Measurements from ENCODE around the gene CARMIL1.

The CARMIL1 gene

DNA sequence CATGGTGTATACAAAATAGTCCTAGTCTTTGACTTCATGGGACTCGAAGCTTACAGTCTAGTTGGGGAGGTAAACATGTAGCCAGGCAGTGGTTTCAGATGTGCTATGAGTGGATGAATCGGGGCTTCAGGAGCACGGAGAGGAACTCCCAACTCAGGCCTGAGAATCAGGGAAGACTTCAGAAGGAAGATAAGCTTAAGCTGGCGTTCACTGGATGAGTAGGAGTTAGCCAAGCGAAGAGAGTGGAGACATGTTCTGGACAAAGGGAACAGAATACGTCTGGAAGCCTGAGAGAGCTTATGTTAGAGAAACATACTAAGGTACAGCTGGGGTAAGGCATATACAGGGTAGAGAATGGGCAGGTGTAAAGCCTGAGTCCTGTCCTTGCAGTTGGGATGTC, 8.8 kb downstream of the CARMIL1 start:
- FAIRE-seq, result no peak

DNA sequence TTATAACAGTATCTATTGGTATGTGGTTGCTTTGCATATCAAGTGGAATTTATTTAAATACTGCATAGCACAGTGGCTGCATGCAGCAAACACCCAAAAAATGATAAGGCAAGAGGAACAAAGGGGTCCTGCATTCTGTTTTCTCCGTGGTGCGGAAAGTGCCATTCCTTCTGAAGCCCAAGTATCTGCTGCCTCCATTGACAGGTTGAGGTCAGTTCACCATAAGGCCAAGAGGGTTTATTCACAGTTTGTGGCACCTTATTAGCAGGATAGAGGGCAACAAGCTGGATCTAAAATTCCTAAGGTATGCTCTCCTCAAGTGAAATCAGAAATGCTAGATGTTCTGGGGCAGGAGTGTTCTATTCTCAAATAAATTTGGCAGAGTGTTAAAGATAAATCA, 9.3 kb downstream of the CARMIL1 start:
- no peak for FAIRE-seq
- TF ChIP-seq, protein P1, sequence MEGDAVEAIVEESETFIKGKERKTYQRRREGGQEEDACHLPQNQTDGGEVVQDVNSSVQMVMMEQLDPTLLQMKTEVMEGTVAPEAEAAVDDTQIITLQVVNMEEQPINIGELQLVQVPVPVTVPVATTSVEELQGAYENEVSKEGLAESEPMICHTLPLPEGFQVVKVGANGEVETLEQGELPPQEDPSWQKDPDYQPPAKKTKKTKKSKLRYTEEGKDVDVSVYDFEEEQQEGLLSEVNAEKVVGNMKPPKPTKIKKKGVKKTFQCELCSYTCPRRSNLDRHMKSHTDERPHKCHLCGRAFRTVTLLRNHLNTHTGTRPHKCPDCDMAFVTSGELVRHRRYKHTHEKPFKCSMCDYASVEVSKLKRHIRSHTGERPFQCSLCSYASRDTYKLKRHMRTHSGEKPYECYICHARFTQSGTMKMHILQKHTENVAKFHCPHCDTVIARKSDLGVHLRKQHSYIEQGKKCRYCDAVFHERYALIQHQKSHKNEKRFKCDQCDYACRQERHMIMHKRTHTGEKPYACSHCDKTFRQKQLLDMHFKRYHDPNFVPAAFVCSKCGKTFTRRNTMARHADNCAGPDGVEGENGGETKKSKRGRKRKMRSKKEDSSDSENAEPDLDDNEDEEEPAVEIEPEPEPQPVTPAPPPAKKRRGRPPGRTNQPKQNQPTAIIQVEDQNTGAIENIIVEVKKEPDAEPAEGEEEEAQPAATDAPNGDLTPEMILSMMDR (IDR thresholded peaks at IDR 0.05; ENCODE audit: insufficient read depth, missing control alignments), result no peak
- no peak for DNase-seq (ENCODE audit: insufficient read length, low spot score)

More for the DNA sequence above, 8.8 kb downstream of the CARMIL1 start:
- DNase-seq (ENCODE audit: insufficient read length, low spot score), result no peak
- TF ChIP-seq, protein P1 (IDR thresholded peaks at IDR 0.05; ENCODE audit: insufficient read depth, missing control alignments), result no peak

DNA sequence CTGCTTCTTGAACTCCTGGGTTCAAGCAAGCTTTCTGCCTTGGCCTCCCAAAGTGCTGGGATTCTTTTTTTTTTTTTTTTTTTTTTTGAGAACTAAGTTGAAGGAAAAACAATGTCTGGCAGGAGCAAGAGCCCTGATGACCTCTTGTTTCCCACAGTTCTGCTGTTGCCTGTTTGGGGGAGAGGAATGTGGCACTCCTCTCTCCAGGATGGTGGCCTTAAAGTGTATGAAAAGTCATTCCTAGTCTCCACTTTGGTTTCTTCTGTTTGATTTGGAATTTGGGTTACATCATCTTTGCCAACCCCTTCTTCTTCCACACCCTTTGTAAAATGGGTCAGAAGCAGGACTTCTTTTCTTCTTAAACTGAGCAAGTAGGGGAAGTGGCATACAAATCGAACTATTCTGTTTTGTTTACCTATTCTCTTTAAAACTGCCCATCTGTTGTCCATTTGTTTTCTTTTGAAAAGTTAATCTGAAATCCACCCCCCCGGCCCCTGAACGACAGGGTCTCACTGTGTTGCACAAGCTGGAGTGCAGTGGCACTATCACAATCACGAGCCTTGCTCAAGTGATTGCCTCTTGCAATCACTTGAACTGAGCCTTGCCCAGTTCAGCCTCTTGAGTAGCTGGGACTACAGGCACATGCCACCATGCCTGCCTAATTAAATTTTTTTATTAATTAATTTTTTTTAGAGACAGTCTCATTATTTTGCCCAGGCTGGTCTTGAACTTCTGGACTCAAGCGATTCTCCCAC, 11.3 kb downstream of the CARMIL1 start:
- TF ChIP-seq, protein P1 (IDR thresholded peaks at IDR 0.05; ENCODE audit: insufficient read depth, missing control alignments), result no peak
- FAIRE-seq, result no peak

DNA sequence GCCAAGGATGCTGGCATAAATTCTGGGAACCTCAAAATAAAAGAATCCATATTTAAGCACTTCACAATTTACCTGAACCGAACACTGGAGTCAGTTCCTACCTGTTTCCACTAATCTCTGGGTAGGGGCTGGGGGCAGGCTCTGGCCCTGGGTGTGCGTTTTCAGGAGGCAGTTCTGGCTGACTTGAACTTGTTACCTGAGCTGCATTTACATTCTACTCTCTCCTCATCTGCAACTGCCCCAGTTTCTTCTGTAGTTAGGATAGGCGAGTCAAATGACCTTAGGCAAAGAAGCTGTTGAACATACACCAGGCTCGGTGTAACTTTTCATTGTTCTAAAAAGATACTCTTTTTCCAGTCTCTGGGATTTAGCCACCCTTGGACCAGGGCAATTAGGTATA, 13.2 kb downstream of the CARMIL1 start:
- DNase-seq (ENCODE audit: insufficient read length, low spot score) (no peak), FAIRE-seq (no peak)
- TF ChIP-seq, protein P1 (IDR thresholded peaks at IDR 0.05; ENCODE audit: insufficient read depth, missing control alignments), result no peak

More for the DNA sequence above, 11.3 kb downstream of the CARMIL1 start:
- DNase-seq (ENCODE audit: insufficient read length, low spot score), result no peak

DNA sequence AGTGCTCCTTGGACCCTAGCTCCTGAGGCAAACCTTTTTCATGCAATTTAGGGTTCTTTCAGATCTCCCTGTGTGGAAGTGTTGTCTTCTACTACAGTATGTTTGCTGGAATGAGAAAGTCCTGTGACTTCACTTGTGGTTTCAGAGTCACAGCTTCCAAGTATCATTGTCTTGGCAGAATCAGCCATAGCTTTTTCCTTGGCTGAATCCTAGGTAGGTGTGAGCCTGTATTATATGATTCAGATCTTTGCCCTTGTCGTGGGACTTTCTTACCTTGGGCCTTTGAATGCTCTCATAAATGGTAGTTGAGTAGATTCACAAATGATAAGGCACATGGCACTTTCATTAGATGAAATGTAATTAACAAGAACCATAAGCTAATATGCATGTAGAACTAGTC, 16.5 kb downstream of the CARMIL1 start:
- FAIRE-seq (no peak), DNase-seq (ENCODE audit: insufficient read length, low spot score) (no peak)
- TF ChIP-seq, protein P1 (IDR thresholded peaks at IDR 0.05; ENCODE audit: insufficient read depth, missing control alignments), result no peak

DNA sequence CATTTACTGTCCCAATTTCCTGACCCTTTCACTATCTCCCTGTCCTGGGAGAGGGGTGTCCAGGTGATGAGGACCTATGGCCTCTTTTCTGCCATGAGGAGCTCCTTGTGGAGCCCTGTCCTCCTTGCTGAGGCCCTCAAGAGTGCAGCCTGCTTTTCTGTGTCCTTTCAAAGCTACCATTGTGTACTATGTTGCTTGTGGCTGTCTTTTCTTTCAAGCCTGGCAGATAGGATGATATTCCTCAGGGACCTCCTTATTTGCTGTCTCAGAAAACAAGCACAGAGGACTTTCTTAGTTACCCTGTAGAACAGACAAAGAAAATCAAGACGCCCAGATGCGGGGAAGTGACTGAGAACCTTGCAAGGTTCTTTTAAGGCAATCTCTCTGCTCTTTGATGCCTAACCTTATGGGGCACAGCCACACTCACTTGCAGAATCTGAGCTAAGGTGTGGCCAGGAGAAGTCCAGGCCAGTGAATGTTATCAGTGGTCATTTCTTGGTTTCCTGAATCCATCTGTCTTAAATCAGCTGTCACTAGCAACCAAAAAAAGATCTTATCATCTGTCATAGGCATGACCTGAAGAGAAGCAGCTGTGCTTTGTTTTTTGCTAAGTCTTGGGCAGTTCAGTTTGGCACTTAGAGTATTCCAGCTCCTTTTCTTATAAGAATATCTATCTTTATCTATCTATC, 17.2 kb downstream of the CARMIL1 start:
- DNase-seq (ENCODE audit: insufficient read length, low spot score), result no peak
- TF ChIP-seq, protein P1 (IDR thresholded peaks at IDR 0.05; ENCODE audit: insufficient read depth, missing control alignments), result no peak
- FAIRE-seq, result no peak

DNA sequence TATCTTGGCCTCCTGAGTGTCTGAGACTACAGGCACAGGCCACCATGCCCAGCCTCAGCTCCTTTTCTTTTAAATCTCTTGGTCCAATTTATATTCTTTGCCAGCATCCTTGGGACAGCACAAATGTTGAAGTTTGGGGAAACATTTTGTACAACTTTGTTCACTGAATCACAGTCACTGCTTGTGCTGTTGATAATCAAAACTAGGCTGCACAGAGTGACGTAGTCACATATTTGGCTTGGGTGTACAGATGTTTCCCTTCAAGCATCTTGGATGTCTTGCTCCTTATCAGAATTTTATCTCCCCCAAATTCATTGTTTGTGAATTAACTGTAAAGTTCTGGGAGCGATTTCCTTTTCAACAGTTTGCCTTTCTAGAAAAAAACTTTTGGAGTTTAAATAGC, 17.9 kb downstream of the CARMIL1 start:
- DNase-seq (ENCODE audit: insufficient read length, low spot score) (no peak), FAIRE-seq (no peak)
- TF ChIP-seq, protein P1 (IDR thresholded peaks at IDR 0.05; ENCODE audit: insufficient read depth, missing control alignments), result no peak
